ENCODE data around the gene APOE.

GRCh38 chr19:44892932-44893331 is 12.7 kb upstream of the APOE start:
- TF ChIP-seq MAX (IDR thresholded peaks at IDR 0.05) (no peak), HOXA7 (CRISPR knock-in tag; IDR thresholded peaks at IDR 0.05) (no peak), MYC (IDR thresholded peaks at IDR 0.05; ENCODE audit: borderline replicate concordance, low read length) (no peak), CTCF (IDR thresholded peaks at IDR 0.05) (no peak), KDM5A (IDR thresholded peaks at IDR 0.05) (no peak), PBX3 (IDR thresholded peaks at IDR 0.05) (no peak), ESRRA (IDR thresholded peaks at IDR 0.05; ENCODE audit: borderline replicate concordance, low read length) (no peak), TP53 (CRISPR knock-in tag; IDR thresholded peaks at IDR 0.05) (no peak), POLR2A (IDR thresholded peaks at IDR 0.05; ENCODE audit: low read length) (no peak), USF2 (IDR thresholded peaks at IDR 0.05) (no peak), CHD2 (IDR thresholded peaks at IDR 0.05; ENCODE audit: low read length, partially characterized antibody) (no peak), MAZ (IDR thresholded peaks at IDR 0.05; ENCODE audit: borderline replicate concordance, low read depth, low read length) (no peak)
